Globus pallidus (tissue), 1 donor: ENCODE results near the gene HLA-DMA.
A peak's percentile ranks its signal among the peaks of the same experiment; 100 is the strongest.

Source experiments
- DNase-seq: peaks from one replicate; pipeline ENCODE4 v3.0.0-alpha.2; 2015; ENCODE audit warnings: low spot score

The HLA-DMA gene

DNA sequence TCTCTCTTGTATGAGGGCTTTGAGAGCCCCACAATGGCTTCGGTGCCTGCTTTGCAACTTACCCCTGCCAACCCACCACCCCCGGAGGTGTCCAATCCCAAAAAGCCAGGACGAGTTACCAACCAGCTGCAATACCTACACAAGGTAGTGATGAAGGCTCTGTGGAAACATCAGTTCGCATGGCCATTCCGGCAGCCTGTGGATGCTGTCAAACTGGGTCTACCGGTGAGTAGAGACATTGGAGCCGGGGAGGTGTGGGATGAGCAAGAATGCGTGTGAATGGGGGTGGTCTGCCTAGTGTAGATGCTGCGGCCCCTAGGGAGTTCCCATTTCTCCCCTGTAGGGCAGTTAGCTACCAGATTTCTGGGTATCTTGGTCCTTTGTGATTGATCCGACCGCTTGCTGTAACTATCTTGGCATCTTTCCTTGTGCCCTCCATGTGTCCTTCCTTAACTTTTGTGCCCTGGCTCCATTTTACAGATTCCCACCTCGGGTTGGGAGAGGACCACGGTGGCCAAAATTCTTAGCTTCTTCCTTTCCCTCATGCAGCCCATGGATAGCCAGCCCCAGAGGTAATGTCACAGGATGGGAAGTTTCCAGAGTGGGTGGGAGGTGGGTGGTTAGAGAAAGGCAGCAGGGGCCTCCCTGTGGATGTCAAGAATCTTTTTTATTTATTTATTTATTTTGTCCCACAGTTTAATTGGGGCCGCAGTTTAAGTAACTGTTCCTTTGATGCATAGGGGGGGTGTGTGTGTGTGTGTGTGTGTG, 21.8 kb upstream of the HLA-DMA start:
- no peak for DNase-seq

GRCh38 chr6:32974016-32974333, 21.1 kb upstream of the HLA-DMA start:
- DNase-seq = no peak

- DNase-seq = peak; percentile 41
These were observed 20.5 kb upstream of the HLA-DMA start for GRCh38 chr6:32973144-32974015.

DNA sequence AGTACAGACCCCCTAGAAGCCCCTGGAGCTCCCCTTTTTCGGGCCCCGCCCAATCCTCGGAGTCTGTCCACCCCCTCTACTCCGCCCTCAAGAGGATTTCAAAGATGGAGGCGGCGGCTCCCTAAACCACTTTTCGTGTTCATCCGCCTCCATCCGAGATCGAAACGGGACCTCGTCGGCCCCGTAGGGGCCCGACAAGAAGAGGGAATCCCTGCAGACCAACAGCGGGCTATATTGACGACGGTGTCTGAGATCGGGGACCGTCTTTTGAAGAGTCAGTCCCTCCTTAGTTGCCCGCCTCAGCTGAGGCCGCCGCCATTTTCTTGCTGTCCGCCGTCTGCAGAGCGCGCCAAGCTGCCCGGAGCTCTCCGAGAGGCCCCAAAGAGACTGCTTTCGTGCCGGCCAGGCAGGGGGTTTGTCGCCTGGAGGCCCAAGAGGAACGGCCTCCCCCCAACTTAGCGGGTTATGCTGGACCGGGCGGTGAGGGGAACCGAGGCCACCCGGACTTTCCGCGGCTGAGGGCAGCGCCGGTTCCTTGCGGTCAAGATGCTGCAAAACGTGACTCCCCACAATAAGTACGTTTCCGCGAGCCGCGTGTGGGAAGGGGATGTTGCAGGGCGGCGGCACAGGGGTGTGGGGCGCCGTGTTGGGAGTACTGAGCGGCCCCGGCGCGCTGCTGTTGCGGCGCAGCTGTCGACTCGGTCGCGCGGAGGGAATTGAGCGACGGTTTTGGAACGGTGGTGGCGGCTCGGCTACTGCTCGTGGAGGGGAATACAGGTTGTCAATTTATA, 19.7 kb upstream of the HLA-DMA start:
- no peak for DNase-seq

- DNase-seq = peak; percentile 100
These were observed 18.9 kb upstream of the HLA-DMA start for GRCh38 chr6:32971581-32972352.

GRCh38 chr6:32971242-32971580, 18.3 kb upstream of the HLA-DMA start:
- no peak for DNase-seq

DNA sequence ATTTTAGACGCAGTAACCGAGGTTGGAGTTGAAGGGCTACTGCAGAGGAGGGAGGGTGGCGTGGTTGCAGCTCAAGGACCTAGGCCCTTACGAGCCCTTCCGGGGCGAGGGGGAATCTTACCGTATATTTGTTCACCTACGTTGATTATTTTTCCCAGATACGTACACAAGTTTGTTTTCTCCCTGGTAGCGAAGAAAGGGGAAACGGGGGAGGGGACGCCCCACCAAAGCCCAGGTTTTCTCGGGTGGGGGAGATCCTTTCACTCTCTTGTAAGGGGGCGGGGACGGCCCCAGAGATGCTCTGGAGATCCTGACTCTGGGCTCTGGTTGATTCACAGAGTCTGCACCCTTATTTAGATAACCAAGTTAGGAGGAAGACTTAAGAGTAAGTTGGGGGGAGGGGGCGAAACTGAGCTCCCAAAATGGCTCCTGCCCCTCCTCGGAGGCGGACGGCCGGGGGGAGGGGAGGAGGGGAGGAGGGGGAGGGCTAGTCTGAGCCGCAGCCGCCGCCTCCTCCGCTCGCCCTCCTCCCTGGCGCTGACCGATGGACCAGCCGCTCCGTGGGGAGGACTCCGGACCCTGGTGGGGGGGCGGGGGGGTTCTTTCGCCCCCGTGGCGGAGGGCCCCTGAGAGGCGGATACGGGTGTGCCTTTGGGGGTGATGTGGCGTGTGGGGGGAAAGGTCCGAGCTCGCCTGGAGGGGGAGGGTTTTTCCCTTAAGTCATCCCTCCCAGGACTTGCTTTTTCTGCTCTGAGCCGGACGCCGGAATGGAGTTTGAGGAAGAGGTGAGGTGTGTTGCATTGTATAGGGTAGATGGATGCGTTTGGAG, 17.7 kb upstream of the HLA-DMA start:
- DNase-seq = peak; percentile 86

- peak; percentile 79 for DNase-seq
These were observed 17.0 kb upstream of the HLA-DMA start for GRCh38 chr6:32969685-32970412.

GRCh38 chr6:32968867-32969684, 16.2 kb upstream of the HLA-DMA start:
- DNase-seq = peak; percentile 81

DNA sequence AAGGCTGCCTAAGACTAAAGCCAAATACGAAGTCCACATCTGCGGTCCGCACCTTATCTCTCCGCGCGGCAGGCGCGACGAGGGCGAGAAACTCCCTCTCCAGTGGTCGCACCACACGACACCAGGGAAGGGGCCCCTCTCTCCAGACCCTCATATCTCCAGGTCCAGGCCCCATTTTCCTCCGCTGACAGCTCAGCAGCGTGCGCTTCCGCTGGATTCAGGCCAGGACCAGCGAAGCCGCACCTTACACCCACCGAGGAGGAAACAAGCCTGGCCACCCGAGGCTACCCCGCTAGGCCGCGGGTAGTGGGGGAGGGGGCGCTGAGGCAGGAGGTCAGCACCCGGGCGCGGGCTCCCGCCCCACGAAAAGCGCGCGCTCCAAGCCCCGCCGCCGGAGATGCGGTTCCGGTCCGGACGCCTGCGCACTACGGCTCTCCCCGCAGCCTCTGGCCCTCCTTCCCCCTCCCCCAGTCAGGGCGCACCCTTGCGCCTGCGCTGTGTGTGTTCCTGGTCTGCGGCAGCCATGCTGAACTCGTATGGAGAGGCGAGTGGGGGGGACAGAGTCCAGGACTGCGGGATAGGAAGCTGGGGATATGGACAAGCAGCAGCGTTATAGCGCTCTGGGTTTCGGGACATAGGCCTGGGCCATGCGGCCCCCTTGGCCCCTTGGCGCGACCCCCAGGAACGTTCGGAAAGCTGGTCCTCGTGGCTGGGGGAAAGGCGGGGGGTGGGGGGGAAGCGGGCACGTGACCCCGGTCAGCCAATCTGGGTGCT, 15.4 kb upstream of the HLA-DMA start, which contains the start of gene BRD2:
Gene BRD2, plus strand, starts transcription at position 502 of the 774 bp plus-strand sequence. CDS start 4,305 bp downstream, outside the sequence.
- peak; percentile 98 for DNase-seq

DNA sequence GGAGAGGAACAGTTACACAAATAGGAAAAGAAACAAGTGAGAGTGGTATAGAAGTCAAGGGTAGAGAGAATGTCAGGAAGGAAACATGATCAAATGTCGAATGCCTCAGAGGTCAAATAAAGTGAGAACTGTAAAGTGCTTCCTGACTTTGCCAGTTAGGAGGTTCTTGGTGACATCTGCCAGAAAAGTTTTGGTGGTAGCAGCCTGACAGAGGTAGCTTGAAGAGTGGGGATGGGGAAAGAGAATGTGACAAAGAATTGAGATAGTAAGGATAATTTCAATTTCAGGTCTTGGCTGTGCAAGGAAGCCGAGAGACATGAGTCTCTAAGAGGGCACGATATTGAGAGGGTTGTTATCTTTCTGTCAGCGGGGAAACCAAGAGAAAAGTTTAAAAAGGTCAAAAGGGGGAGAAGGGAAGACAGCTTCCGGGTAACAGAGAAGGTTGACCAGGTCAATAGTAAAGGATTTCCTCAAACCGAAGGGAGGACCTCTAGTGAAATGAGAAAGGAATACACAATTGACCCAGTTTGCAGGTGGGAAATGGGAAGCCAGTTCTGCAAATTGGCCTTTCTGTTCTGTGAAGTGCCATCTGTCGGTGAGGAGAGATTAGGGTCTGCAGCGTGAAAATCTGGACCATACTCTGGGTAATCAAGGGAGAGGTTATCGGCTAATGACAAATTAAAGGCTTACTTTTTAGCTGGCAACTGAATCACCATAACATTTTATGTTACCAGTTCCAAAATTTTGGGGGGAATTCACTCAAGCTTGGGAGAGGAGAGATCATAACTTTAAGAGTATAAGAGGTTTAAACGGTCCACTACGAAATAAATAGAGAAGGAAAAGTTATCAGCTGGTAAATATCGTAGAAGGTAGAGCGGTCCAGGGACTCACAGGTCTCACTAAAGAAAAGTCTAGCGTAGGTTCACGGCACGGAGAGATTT, 14.5 kb upstream of the HLA-DMA start:
- DNase-seq = peak; percentile 74

DNA sequence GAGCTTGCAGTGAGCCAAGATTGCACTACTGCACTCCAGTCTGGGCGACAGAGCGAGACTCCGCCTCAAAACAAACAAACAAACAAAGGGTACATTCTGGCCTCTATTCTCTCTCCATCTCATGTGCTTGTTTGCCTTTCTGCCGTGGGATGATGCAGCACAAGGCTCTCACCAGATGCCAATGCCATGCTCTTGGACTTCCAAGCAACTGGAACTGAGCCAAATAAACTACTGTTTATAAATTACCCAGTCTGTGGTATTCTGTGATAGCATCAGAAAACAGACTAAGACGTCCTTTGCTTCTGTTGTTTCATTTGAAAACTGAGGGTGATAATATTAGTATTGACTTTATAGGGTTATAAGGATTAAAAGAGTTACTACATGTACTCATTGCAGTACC, 11.9 kb upstream of the HLA-DMA start:
- no peak for DNase-seq

DNA sequence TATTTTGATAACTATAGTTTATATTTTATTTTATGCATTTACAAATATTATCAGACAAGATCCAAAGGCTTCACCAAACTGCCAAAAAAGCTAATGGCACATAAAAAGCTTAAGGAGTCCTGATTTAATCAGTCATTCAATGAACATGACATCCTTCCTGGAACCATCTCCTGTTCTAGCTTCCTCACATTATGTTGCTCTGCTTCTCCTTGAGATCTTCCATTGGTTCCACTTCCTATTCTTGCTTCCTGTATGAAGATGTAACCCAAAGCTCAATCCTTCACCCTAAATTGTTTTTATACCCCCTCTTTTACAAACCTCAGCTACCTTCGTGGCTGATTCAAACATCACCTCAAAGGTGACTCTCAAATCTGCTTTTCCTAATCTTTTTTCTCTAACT, 11.0 kb upstream of the HLA-DMA start:
- no peak for DNase-seq

GRCh38 chr6:32962213-32962826, 9.4 kb upstream of the HLA-DMA start:
- no peak for DNase-seq

GRCh38 chr6:32960563-32960962, 7.7 kb upstream of the HLA-DMA start:
- DNase-seq = no peak

- no peak for DNase-seq
These were observed 3.3 kb upstream of the HLA-DMA start for GRCh38 chr6:32956176-32956575.
